Measurements from ENCODE around the gene CPHXL. TPM values are rescaled to one million over a fixed set of nuclear protein-coding genes. Genes with fewer than 3 reads are reported as not detected.
A peak's percentile ranks its signal among the peaks of the same experiment; 100 is the strongest.

Gene CPHXL
- total and polyA plus RNA-seq, 5 donors, result not detected

DNA sequence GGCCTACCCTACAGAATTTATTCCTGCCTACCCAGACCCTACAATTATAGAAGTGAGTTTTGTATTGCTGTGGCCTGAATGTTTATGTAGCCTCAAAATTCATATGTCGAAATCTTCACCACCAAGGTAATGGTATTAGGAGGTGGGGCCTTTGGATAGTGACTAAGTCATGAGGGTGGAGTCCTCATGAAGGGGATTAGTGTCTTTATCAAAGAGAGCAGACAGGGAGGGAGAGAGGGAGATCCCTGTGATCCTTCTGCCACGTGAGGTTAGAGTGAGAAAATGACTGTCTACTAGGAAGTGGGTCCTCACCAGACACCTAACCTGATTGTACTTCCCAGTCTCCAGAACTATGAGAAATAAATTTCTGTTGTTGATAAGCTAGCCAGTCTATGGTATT lies 24.0 kb downstream of the CPHXL start:
- intact Hi-C loops (cut with DNase I), result no loop called here
- Histone ChIP-seq H3K4me3 (ENCODE audit: low read length) (no peak overlapping the region), H3K27ac (ENCODE audit: low read length) (no peak overlapping the region), H3K9me3 (ENCODE audit: control insufficient read depth, low read length) (no peaks in the 10 kb centered on the region), H3K27me3 (ENCODE audit: control insufficient read depth, insufficient read depth) (no peaks in the 10 kb centered on the region), H3K4me1 (ENCODE audit: control insufficient read depth, insufficient read depth, low read length) (no peaks in the 10 kb centered on the region)
- DNase-seq (no peak), ATAC-seq (no peak)
- 76% methylated on average over 2 of the region's 2 CpGs for WGBS

DNA sequence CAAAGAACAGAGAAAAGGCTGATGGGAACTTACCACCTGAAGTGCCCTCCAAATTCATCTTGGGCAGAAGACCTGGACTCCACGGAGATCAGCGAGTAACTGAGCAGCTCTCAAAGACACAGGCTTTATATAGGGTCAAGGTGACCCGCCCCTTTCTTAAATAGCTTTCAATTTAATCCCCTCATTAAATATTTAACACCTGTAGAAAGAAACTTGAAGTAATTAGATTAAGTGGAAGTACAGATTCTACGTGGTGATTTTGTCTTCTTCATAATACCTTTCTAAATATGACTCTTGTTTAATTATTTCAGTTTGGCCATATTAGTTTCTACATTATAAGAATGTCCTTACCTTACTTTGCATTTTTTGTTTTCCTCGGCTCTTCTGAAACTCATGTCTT lies 24.9 kb downstream of the CPHXL start, which contains the start of gene DUXB:
DUXB (minus strand) TSS at position 101 of the 400 bp plus-strand sequence; CDS start at position 58, 43 bp downstream.
- intact Hi-C loops (cut with DNase I), result no loop called here
- WGBS, result 90% methylated on average over 5 of the region's 5 CpGs
- ATAC-seq, result no peak

DNA sequence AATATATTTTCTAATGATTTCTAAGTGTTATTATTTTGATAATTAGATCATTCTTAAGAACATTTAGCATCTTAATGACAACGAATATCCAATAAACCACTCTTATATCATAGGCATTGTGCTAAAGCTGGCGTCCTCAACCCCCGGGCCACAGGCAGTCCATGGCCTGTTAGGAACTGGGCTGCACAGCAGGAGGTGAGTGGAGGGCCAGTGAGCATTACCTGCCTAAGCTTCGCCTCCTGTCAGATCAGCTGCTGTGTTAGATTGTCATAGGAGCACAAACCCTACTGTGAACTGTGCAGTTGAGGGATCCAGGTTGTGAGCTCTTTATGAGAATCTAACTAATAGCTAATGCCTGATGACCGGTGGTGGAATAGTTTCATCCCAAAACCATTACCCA lies 28.7 kb downstream of the CPHXL start:
- no peaks in the 10 kb centered on the region for H3K4me1 ChIP-seq (ENCODE audit: control insufficient read depth, insufficient read depth, low read length)
- 91% methylated on average over 5 of the region's 5 CpGs for WGBS
- H3K27me3 ChIP-seq (ENCODE audit: control insufficient read depth, insufficient read depth), result no peaks in the 10 kb centered on the region
- H3K4me3 ChIP-seq (ENCODE audit: low read length), result no peak overlapping the region
- ATAC-seq (no peak), DNase-seq (no peak)
- H3K27ac ChIP-seq (ENCODE audit: low read length), result no peak overlapping the region
- intact Hi-C loops (cut with DNase I), result no loop called here
- H3K9me3 ChIP-seq (ENCODE audit: control insufficient read depth, low read length), result no peaks in the 10 kb centered on the region

More for the DNA sequence above, 24.9 kb downstream of the CPHXL start, which contains the start of gene DUXB:
- Histone ChIP-seq H3K27me3 (ENCODE audit: control insufficient read depth, insufficient read depth) (no peaks in the 10 kb centered on the region), H3K4me3 (ENCODE audit: low read length) (no peak within 1 kb of the TSS), H3K4me1 (ENCODE audit: control insufficient read depth, insufficient read depth, low read length) (no peaks in the 10 kb centered on the region), H3K9me3 (ENCODE audit: control insufficient read depth, low read length) (no peaks in the 10 kb centered on the region), H3K27ac (ENCODE audit: low read length) (no peak within 1 kb of the TSS)
- no peak for DNase-seq

DNA sequence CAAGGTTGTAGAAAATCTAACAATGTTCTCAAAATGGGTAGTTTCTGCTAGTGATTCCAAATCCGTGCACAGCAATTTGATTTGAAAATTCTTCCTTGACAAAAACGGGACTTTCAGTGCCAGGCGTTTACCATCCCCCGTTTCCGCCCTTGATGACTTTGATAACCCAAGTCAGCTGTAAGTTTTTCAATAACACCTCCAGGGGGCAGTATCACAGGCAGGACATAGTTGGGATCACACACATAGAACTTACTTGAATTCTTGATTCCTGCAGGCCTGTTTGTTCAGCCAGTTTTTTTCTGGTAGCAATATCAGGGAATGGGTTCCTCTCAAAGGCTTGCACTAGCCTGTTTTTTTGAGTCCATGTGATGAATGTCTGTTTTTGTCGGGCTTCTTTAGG lies 30.6 kb downstream of the CPHXL start:
- no peak overlapping the region for H3K4me3 ChIP-seq (ENCODE audit: low read length)
- DNase-seq, result no peak
- no peak for ATAC-seq
- H3K27ac ChIP-seq (ENCODE audit: low read length), result no peak overlapping the region
- WGBS, result 85% methylated on average over 6 of the region's 6 CpGs
- no peaks in the 10 kb centered on the region for H3K9me3 ChIP-seq (ENCODE audit: control insufficient read depth, low read length)
- intact Hi-C loops (cut with DNase I), result no loop called here
- no peaks in the 10 kb centered on the region for H3K27me3 ChIP-seq (ENCODE audit: control insufficient read depth, insufficient read depth)
- no peaks in the 10 kb centered on the region for H3K4me1 ChIP-seq (ENCODE audit: control insufficient read depth, insufficient read depth, low read length)

DNA sequence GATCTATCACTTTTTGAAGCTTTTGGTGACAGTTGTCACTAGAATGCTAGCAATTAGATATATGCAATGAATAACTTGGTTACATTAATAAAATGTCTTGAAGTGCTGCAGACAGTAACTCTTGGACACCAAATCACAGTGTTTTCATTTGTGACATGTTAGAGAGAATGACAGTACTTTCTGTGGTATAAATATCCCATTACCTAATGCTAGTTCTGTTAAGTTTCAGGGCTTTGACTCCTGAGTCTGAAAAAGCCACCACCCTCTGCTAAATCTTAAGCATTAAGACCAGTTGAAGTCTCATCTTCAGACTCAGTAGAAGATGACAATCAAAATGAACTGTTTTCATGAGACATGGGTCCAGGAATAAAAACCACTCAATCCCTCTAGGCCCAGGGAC lies 38.9 kb downstream of the CPHXL start:
- intact Hi-C loops (cut with DNase I), result no loop called here
- peak in 1 of 2 donors; percentile 22 for ATAC-seq
- no peaks in the 10 kb centered on the region for H3K27me3 ChIP-seq (ENCODE audit: control insufficient read depth, insufficient read depth)
- no peak overlapping the region for H3K4me3 ChIP-seq (ENCODE audit: low read length)
- H3K27ac ChIP-seq (ENCODE audit: low read length), result no peak overlapping the region
- H3K9me3 ChIP-seq (ENCODE audit: control insufficient read depth, low read length), result no peaks in the 10 kb centered on the region
- no peaks in the 10 kb centered on the region for H3K4me1 ChIP-seq (ENCODE audit: control insufficient read depth, insufficient read depth, low read length)
- DNase-seq, result no peak

DNA sequence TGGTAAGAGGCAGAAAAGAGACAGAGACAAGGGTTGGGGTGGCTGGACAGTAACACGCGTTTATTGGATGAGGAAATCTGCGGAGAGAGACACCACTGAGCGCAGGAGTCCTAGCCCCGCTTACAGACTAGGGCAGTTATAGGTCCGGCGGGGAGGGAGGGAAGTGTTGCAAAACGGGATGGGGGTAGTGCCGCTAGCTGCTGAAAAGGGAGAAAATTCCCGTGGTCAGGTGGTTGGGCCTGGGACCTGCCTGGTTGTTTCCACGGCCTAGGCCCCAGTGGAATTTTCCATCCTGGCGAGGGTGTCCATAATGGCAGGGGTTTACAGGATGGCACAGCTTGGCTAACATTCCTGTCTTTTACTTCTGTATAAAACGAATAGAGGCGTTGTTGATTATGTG lies 44.0 kb downstream of the CPHXL start:
- 87% methylated on average over 14 of the region's 14 CpGs for WGBS
- H3K9me3 ChIP-seq (ENCODE audit: control insufficient read depth, low read length), result no peaks in the 10 kb centered on the region
- DNase-seq (no peak), ATAC-seq (no peak)
- H3K27ac ChIP-seq (ENCODE audit: low read length), result no peak overlapping the region
- no peak overlapping the region for H3K4me3 ChIP-seq (ENCODE audit: low read length)
- peaks cover 5% of the 10 kb centered on the region for H3K4me1 ChIP-seq (ENCODE audit: control insufficient read depth, insufficient read depth, low read length)
- intact Hi-C loops (cut with DNase I), result no loop called here
- H3K27me3 ChIP-seq (ENCODE audit: control insufficient read depth, insufficient read depth), result no peaks in the 10 kb centered on the region

DNA sequence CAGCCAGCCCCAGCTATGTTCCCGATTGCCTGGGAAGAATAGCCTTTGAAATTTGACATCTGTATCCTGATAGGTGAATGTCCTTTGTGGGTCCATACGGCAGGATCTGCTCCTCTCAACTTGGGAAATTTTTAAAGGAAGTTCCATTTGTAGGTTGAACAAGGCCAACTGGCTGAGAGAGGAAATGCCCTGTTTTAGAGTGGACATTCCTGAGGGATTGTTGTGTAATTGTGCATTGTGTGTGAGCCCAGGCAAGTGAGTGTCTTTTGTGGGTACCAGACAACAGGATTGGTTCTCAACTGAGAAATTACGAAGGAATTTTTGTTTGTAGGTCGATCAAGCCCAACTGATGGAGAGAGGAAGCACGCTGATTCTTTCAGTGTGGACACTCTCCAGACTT lies 46.9 kb downstream of the CPHXL start:
- H3K4me1 ChIP-seq (ENCODE audit: control insufficient read depth, insufficient read depth, low read length), result peaks cover 5% of the 10 kb centered on the region
- WGBS, result 75% methylated on average over 5 of the region's 5 CpGs
- no peak overlapping the region for H3K4me3 ChIP-seq (ENCODE audit: low read length)
- no peak overlapping the region for H3K27ac ChIP-seq (ENCODE audit: low read length)
- no peaks in the 10 kb centered on the region for H3K27me3 ChIP-seq (ENCODE audit: control insufficient read depth, insufficient read depth)
- ATAC-seq (peak in 1 of 2 donors; percentile 44), DNase-seq (no peak)
- H3K9me3 ChIP-seq (ENCODE audit: control insufficient read depth, low read length), result no peaks in the 10 kb centered on the region
- intact Hi-C loops (cut with DNase I), result no loop called here

DNA sequence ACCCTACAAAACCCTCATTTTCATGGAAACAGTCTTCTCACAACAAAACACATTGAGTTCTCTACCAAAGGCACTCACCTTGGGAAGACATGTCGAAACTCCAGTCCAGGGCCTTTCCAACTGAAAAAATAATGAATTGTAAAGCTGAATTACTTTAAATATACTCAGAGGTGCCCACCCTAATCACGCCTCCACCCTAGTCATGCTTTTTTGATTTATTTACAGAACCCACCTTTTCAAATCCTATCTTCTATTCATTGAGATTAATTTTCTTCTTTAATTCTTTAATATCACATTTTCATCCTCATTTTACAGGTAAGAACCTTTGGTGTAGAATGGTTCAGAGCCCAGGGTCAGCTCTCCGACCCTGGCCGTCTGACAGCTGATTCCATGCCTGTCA lies 49.4 kb downstream of the CPHXL start, which contains the start of gene CPHXL2:
CPHXL2 (minus strand) TSS at position 101 of the 400 bp plus-strand sequence; CDS start at position 91, 10 bp downstream.
- Histone ChIP-seq H3K27me3 (ENCODE audit: control insufficient read depth, insufficient read depth) (no peaks in the 10 kb centered on the region), H3K4me1 (ENCODE audit: control insufficient read depth, insufficient read depth, low read length) (peaks cover 5% of the 10 kb centered on the region), H3K27ac (ENCODE audit: low read length) (no peak within 1 kb of the TSS), H3K9me3 (ENCODE audit: control insufficient read depth, low read length) (no peaks in the 10 kb centered on the region), H3K4me3 (ENCODE audit: low read length) (no peak within 1 kb of the TSS)
- DNase-seq, result no peak
- WGBS, result 87% methylated on average over 4 of the region's 4 CpGs
- no peak for ATAC-seq
- intact Hi-C loops (cut with DNase I), result no loop called here

DNA sequence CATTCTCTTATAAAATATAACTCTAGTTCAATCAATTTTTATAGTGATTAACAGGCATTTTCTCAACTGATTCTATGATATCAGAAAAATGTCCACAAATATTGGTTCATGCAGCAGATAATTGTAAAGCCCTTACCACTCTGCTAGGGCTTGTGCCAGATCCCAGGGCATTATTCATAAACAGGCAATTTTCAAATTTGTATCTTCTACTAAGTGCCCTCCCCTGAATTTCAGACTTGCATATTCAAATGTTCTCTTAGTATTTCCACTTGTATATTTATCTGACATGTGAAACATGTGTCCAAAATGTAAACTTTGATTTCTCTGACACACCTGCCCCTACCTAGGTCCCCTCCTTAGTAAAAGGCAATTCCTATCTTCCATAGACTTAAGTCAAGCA lies 58.8 kb downstream of the CPHXL start:
- H3K27ac ChIP-seq (ENCODE audit: low read length), result no peak overlapping the region
- H3K4me1 ChIP-seq (ENCODE audit: control insufficient read depth, insufficient read depth, low read length), result no peaks in the 10 kb centered on the region
- no peak for DNase-seq
- H3K4me3 ChIP-seq (ENCODE audit: low read length), result no peak overlapping the region
- no peaks in the 10 kb centered on the region for H3K27me3 ChIP-seq (ENCODE audit: control insufficient read depth, insufficient read depth)
- H3K9me3 ChIP-seq (ENCODE audit: control insufficient read depth, low read length), result no peaks in the 10 kb centered on the region
- intact Hi-C loops (cut with DNase I), result no loop called here
- no peak for ATAC-seq

Other genes starting within 250 kb of the CPHXL start
- gene CHST6, start 231.0 kb downstream of the CPHXL start, total RNA-seq, result 1 to 10 TPM; 3.1 to 9.9 (median 4.3) TPM
- gene CHST6, start 231.0 kb downstream of the CPHXL start, polyA plus RNA-seq, result 1.9 TPM
- under 1 TPM; 0.14 to 0.45 (median 0.16) TPM for gene CHST5, start 190.4 kb downstream of the CPHXL start, total RNA-seq
- gene CHST5, start 190.4 kb downstream of the CPHXL start, polyA plus RNA-seq, result 0.11 TPM
- gene TMEM231, start 170.2 kb downstream of the CPHXL start, total RNA-seq, result 1 to 10 TPM; 6.3 to 7.8 (median 6.8) TPM
- 3.8 TPM for gene TMEM231, start 170.2 kb downstream of the CPHXL start, polyA plus RNA-seq
- gene GABARAPL2, start 160.1 kb downstream of the CPHXL start, total RNA-seq, result 100 to 1,000 TPM; 197 to 245 (median 219) TPM
- gene GABARAPL2, start 160.1 kb downstream of the CPHXL start, polyA plus RNA-seq, result 262 TPM
- 10 to 100 TPM; 17.8 to 27.2 (median 22.4) TPM for gene ADAT1, start 103.2 kb downstream of the CPHXL start, total RNA-seq
- gene ADAT1, start 103.2 kb downstream of the CPHXL start, polyA plus RNA-seq, result 8.4 TPM
- 100 to 1,000 TPM; 101 to 122 (median 110) TPM for gene KARS1, start 78.8 kb downstream of the CPHXL start, total RNA-seq
- 92.2 TPM for gene KARS1, start 78.8 kb downstream of the CPHXL start, polyA plus RNA-seq
- 10 to 100 TPM; 70.6 to 77.8 (median 75.9) TPM for gene TERF2IP, start 78.7 kb downstream of the CPHXL start, total RNA-seq
- gene TERF2IP, start 78.7 kb downstream of the CPHXL start, polyA plus RNA-seq, result 73.8 TPM
- not detected for gene CPHXL2, start 49.5 kb downstream of the CPHXL start, total RNA-seq
- gene CPHXL2, start 49.5 kb downstream of the CPHXL start, polyA plus RNA-seq, result not detected
- gene DUXB, start 25.0 kb downstream of the CPHXL start, total RNA-seq, result not detected
- gene DUXB, start 25.0 kb downstream of the CPHXL start, polyA plus RNA-seq, result not detected